SK-N-MC (cell line): ENCODE data around the gene ARHGEF6.

Experiments used
- DNase-seq: peaks from one replicate; pipeline ENCODE4 v3.0.0-alpha.2; 2011; ENCODE audit warnings: low read depth, low spot score
- H3K27ac ChIP-seq: fragments of 200-600 bp; sonication (generic); 2 replicates; pipeline ENCODE4 v1.5.1; 2016; ENCODE audit warnings: mixed run types
- H3K36me3 ChIP-seq: fragments of 200-600 bp; sonication (generic); 2 replicates; pipeline ENCODE4 v1.6.1; 2017; ENCODE audit warnings: antibody characterized with exemption, low read length, mixed read lengths; ENCODE audit not compliant: insufficient read depth
- H3K4me3 ChIP-seq: fragments of 200-600 bp; sonication (generic); 2 replicates; pipeline ENCODE4 v1.5.1; 2016
- H3K9ac ChIP-seq: fragments of 200-600 bp; sonication (generic); 2 replicates; pipeline ENCODE4 v1.8.0; 2017; ENCODE audit warnings: mixed run types, mixed read lengths; ENCODE audit not compliant: insufficient read length
- H3K9me3 ChIP-seq: fragments of 200-600 bp; sonication (generic); 2 replicates; pipeline ENCODE4 v1.6.1; 2017; ENCODE audit warnings: low read depth, mild to moderate bottlenecking, antibody characterized with exemption, low read length, moderate library complexity, mixed read lengths
- EZH2 ChIP-seq: fragments of 200-600 bp; sonication (generic); IDR thresholded peaks from one replicate; pipeline ENCODE4 v1.6.1; 2017; ENCODE audit warnings: antibody characterized with exemption
- FOXP2 ChIP-seq: optimal IDR thresholded peaks from 2 replicates; pipeline ENCODE3; 2011; ENCODE audit warnings: mild to moderate bottlenecking, moderate library complexity; ENCODE audit not compliant: insufficient read depth; ENCODE audit errors: extremely low read length, control extremely low read depth
- POLR2AphosphoS5 ChIP-seq: IDR thresholded peaks from 2 replicates; pipeline ENCODE4 v1.6.1; 2012; ENCODE audit warnings: mild to moderate bottlenecking, low read depth, low read length, borderline replicate concordance

Gene ARHGEF6

GRCh38 chrX:136742721-136743379 is 37.9 kb downstream of the ARHGEF6 start:
- DNase-seq = no peak
- Histone ChIP-seq H3K9ac (no peak overlapping the region), H3K9me3 (no peaks in the 10 kb centered on the region), H3K4me3 (no peak overlapping the region), H3K27ac (no peak overlapping the region), H3K36me3 (peaks cover 7% of the 10 kb centered on the region; the same call in 1 of the 2 replicates)
- TF ChIP-seq POLR2AphosphoS5 (no peak), FOXP2 (no peak), EZH2 (no peak)

DNA sequence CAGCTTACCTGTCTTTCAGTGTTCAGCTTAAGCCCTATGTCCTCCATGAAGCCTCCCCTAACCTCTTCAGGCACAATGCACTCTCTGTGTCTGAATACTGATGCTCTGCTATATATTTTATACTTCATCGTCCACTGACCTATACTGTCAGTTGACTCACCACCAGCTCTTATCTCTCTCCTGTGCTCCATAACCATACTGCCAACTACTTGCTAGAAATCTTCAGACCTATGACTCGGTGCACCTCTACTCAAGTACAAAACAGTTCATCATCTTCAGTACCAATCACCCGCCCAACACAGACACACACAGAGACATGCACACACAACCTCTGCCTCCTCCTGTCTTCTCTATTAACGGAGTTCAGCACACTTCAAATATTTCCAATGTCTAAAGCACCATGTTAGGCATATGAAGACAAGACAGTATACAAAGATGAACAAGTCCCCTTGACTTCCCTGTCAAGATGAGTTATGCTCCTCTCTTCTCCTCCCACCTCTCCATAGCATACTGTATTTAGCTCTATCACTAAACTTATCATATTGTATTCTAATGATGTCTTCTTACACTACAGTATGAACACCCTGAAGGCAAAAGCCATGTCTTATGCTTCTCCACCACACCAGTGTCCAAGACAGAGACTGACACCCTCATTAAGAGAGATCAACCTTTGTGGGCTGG is 42.5 kb downstream of the ARHGEF6 start:
- H3K36me3 ChIP-seq = no peaks in the 10 kb centered on the region

DNA sequence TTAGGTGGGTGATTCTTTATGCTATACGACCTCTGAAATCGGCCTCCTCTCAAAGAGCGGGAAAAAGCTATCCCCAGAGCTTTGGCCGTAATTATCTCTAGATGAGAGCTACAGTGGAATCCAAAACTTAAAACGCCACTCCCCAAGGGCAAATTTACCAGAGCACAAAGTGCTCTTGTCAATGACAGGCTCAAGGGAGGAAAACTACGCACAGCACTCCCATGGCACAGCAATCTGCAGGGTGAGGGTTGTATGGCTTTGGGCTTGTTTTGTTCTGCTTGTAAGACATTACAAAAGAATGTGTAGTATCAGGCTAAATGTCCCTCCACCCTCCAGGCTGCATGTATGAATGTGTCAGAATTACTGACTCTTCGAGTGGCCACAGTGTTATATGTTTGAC is 44.0 kb downstream of the ARHGEF6 start:
- Histone ChIP-seq H3K9ac (no peak overlapping the region), H3K27ac (no peak overlapping the region), H3K9me3 (no peaks in the 10 kb centered on the region), H3K36me3 (no peaks in the 10 kb centered on the region), H3K4me3 (no peak overlapping the region)
- TF ChIP-seq EZH2 = no peak
- TF ChIP-seq FOXP2 = no peak
- no peak for TF ChIP-seq POLR2AphosphoS5
- DNase-seq = no peak

More for the DNA sequence above, 42.5 kb downstream of the ARHGEF6 start:
- Histone ChIP-seq H3K27ac (no peak overlapping the region), H3K9me3 (no peaks in the 10 kb centered on the region), H3K4me3 (no peak overlapping the region), H3K9ac (no peak overlapping the region)
- DNase-seq = no peak
- TF ChIP-seq EZH2 (no peak), POLR2AphosphoS5 (no peak), FOXP2 (no peak)

- no peak for TF ChIP-seq POLR2AphosphoS5
- no peak for TF ChIP-seq EZH2
- TF ChIP-seq FOXP2 = no peak
- no peak for DNase-seq
Observed at GRCh38 chrX:136735601-136736000, 45.1 kb downstream of the ARHGEF6 start.

DNA sequence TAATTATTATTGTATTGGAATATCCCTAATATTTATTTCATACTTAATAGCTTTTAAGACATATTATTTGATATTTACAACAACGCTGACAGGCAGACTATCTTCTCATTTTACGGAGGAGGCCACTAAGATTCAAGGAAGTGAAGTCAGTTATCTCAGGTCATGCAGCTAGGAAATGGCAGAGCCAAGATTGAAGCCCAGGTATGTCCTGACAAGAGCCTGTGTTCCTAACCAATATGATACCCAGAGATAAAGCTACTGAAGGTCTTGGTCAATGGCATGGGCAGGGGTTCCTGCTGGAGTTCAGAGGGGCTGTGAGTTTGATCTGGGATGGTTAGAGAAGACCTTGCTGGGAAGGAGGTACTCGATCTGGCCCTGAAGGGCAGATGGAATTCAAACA is 47.1 kb downstream of the ARHGEF6 start:
- H3K9me3 ChIP-seq = no peaks in the 10 kb centered on the region
- TF ChIP-seq FOXP2 (no peak), POLR2AphosphoS5 (no peak)
- H3K9ac ChIP-seq = no peak overlapping the region
- no peak for DNase-seq
- no peak overlapping the region for H3K27ac ChIP-seq
- H3K4me3 ChIP-seq = no peak overlapping the region
- no peaks in the 10 kb centered on the region for H3K36me3 ChIP-seq

More at GRCh38 chrX:136735601-136736000, 45.1 kb downstream of the ARHGEF6 start:
- no peak overlapping the region for H3K4me3 ChIP-seq
- no peak overlapping the region for H3K9ac ChIP-seq
- no peaks in the 10 kb centered on the region for H3K9me3 ChIP-seq
- H3K36me3 ChIP-seq = no peaks in the 10 kb centered on the region
- H3K27ac ChIP-seq = no peak overlapping the region

DNA sequence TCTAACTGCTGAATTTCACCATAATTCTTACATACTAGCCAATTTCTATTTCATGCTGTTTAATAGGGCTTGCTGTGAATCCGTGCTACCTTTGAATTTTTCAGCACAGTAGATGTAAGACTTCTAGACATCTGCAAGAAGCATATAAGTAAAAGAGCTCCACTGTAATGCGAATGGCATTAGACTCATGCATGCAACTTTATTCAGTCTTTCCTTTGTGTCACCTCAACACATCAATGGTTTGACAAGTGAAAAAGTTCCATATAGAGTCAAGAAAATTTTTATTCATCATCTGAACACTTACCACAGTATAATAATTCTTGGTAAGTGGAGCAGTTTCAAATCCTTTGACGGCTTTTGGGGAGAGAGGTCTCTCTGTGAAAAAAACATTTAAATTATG is 48.9 kb downstream of the ARHGEF6 start:
- Histone ChIP-seq H3K9me3 (no peaks in the 10 kb centered on the region), H3K4me3 (no peak overlapping the region), H3K36me3 (no peaks in the 10 kb centered on the region), H3K9ac (no peak overlapping the region), H3K27ac (no peak overlapping the region)
- TF ChIP-seq EZH2 (no peak), FOXP2 (no peak), POLR2AphosphoS5 (no peak)
- no peak for DNase-seq

GRCh38 chrX:136731207-136731782 is 49.4 kb downstream of the ARHGEF6 start:
- no peak overlapping the region for H3K27ac ChIP-seq
- H3K9me3 ChIP-seq = no peaks in the 10 kb centered on the region
- no peak for TF ChIP-seq EZH2
- no peak for TF ChIP-seq POLR2AphosphoS5
- TF ChIP-seq FOXP2 = no peak
- no peak overlapping the region for H3K4me3 ChIP-seq
- H3K9ac ChIP-seq = no peak overlapping the region
- no peak for DNase-seq
- no peaks in the 10 kb centered on the region for H3K36me3 ChIP-seq

DNA sequence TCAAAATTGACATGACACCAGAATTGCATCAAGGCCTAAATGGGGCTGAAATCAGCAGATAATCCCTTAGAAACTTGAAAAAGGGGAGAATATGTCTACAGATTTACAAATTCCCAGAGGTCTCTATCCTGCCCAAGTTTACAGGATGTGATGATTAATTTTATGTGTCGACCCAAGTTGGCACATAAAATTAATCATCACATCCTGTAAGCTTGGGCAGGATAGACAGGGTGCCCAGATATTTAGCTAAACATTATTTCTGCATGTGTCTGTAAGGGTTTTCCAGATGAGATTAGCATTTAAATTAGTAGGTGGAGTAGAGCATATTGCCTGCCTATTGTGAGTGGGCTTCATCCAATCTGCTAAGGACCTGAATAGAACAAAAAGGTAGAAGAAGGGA is 52.3 kb downstream of the ARHGEF6 start:
- TF ChIP-seq FOXP2 (no peak), EZH2 (no peak), POLR2AphosphoS5 (no peak)
- no peaks in the 10 kb centered on the region for H3K9me3 ChIP-seq
- no peaks in the 10 kb centered on the region for H3K36me3 ChIP-seq
- H3K9ac ChIP-seq = no peak overlapping the region
- no peak overlapping the region for H3K4me3 ChIP-seq
- H3K27ac ChIP-seq = no peak overlapping the region
- DNase-seq = no peak
